Progenitor cell of endocrine pancreas (in vitro differentiated cells): ENCODE results near the gene ATF7. TPM values are rescaled to one million over a fixed set of nuclear protein-coding genes. Genes with fewer than 3 reads are reported as not detected.

ENCODE experiments used
- DNase-seq: peaks from one replicate; pipeline ENCODE4 v3.0.0; 2021; ENCODE audit warnings: low spot score; ENCODE audit not compliant: unreplicated experiment
- H3K27ac Mint-ChIP-seq: 2 replicates; pipeline ENCODE4 v1.8.0; 2021; ENCODE audit warnings: mild to moderate bottlenecking, moderate library complexity, mixed read lengths
- H3K27me3 Mint-ChIP-seq: 2 replicates; pipeline ENCODE4 v1.8.0; 2021; ENCODE audit warnings: mixed read lengths
- H3K36me3 Mint-ChIP-seq: 2 replicates; pipeline ENCODE4 v1.8.0; 2022; ENCODE audit warnings: mixed read lengths; ENCODE audit not compliant: insufficient read depth
- H3K4me1 Mint-ChIP-seq: 2 replicates; pipeline ENCODE4 v1.8.0; 2021; ENCODE audit warnings: low read depth, mixed read lengths
- H3K4me3 Mint-ChIP-seq: 2 replicates; pipeline ENCODE4 v1.8.0; 2021; ENCODE audit warnings: low read depth, mild to moderate bottlenecking, moderate library complexity, mixed read lengths
- H3K9me3 Mint-ChIP-seq: 2 replicates; pipeline ENCODE4 v1.8.0; 2021; ENCODE audit warnings: low read depth, mixed read lengths
- total RNA-seq: library from RNA; stranded (reverse); gene quantifications from 2 replicates; pipeline ENCODE4 v1.2.1, GENCODE V29; 2021
- TF ChIP-seq, protein P1 (sequence below): fragments of 200-600 bp; sonication (generic); IDR thresholded peaks from one replicate; pipeline ENCODE4 v1.5.0; 2021; ENCODE audit warnings: antibody characterized with exemption, mild to moderate bottlenecking; ENCODE audit not compliant: unreplicated experiment

ATF7 gene
- total RNA-seq, 1 donor from 2014 or later = 51.7 TPM

DNA sequence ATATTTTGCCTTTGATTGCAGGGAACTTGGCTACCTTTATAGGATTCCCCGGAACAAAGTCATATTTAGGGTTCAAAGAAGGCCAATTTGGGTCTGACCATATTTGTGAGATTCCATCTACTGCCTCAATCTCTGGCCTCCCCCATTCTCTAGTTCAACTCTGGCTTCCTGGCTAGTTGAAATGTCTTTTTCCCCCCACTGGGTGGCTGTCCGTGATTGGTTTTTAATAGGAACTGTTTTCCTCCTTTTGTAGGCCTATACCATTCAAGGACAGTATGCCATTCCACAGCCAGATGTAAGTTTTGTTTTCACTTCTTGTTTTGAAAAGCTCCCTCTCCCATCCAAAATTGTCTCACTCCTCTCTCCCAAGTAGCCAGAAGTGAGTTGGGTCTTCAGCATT is 160.5 kb downstream of the ATF7 start:
- peaks cover 2% of the 10 kb centered on the region for H3K4me1 Mint-ChIP-seq

GRCh38 chr12:53464685-53465418 is 161.3 kb downstream of the ATF7 start:
- no peak for DNase-seq
- peaks cover 47% of the 10 kb centered on the region for H3K36me3 Mint-ChIP-seq
- H3K9me3 Mint-ChIP-seq = no peaks in the 10 kb centered on the region
- TF ChIP-seq, protein P1, sequence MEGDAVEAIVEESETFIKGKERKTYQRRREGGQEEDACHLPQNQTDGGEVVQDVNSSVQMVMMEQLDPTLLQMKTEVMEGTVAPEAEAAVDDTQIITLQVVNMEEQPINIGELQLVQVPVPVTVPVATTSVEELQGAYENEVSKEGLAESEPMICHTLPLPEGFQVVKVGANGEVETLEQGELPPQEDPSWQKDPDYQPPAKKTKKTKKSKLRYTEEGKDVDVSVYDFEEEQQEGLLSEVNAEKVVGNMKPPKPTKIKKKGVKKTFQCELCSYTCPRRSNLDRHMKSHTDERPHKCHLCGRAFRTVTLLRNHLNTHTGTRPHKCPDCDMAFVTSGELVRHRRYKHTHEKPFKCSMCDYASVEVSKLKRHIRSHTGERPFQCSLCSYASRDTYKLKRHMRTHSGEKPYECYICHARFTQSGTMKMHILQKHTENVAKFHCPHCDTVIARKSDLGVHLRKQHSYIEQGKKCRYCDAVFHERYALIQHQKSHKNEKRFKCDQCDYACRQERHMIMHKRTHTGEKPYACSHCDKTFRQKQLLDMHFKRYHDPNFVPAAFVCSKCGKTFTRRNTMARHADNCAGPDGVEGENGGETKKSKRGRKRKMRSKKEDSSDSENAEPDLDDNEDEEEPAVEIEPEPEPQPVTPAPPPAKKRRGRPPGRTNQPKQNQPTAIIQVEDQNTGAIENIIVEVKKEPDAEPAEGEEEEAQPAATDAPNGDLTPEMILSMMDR = no peak
- H3K27ac Mint-ChIP-seq = peak overlapping the region; percentile 84
- H3K27me3 Mint-ChIP-seq = no peaks in the 10 kb centered on the region
- H3K4me1 Mint-ChIP-seq = peaks cover 2% of the 10 kb centered on the region
- H3K4me3 Mint-ChIP-seq = no peak overlapping the region

More for the DNA sequence above, 160.5 kb downstream of the ATF7 start:
- Mint-ChIP-seq H3K27ac (peak overlapping the region; percentile 84), H3K36me3 (peaks cover 46% of the 10 kb centered on the region), H3K9me3 (no peaks in the 10 kb centered on the region), H3K27me3 (no peaks in the 10 kb centered on the region), H3K4me3 (no peak overlapping the region)
- TF ChIP-seq, protein P1 = no peak
- DNase-seq = no peak

- H3K36me3 Mint-ChIP-seq = peaks cover 52% of the 10 kb centered on the region
- peaks cover 4% of the 10 kb centered on the region for H3K4me1 Mint-ChIP-seq
- no peaks in the 10 kb centered on the region for H3K9me3 Mint-ChIP-seq
- TF ChIP-seq, protein P1 = no peak
- H3K4me3 Mint-ChIP-seq = no peak overlapping the region
- no peak overlapping the region for H3K27ac Mint-ChIP-seq
- DNase-seq = no peak
- no peaks in the 10 kb centered on the region for H3K27me3 Mint-ChIP-seq
Observed at GRCh38 chr12:53463802-53464560, 162.2 kb downstream of the ATF7 start.

- H3K36me3 Mint-ChIP-seq = peaks cover 48% of the 10 kb centered on the region
- DNase-seq = no peak
- peak overlapping the region; percentile 84 for H3K27ac Mint-ChIP-seq
- H3K4me3 Mint-ChIP-seq = no peak overlapping the region
- no peaks in the 10 kb centered on the region for H3K27me3 Mint-ChIP-seq
- H3K4me1 Mint-ChIP-seq = peaks cover 4% of the 10 kb centered on the region
- no peaks in the 10 kb centered on the region for H3K9me3 Mint-ChIP-seq
- TF ChIP-seq, protein P1 = no peak
Observed at GRCh38 chr12:53462935-53463334, 163.2 kb downstream of the ATF7 start.

DNA sequence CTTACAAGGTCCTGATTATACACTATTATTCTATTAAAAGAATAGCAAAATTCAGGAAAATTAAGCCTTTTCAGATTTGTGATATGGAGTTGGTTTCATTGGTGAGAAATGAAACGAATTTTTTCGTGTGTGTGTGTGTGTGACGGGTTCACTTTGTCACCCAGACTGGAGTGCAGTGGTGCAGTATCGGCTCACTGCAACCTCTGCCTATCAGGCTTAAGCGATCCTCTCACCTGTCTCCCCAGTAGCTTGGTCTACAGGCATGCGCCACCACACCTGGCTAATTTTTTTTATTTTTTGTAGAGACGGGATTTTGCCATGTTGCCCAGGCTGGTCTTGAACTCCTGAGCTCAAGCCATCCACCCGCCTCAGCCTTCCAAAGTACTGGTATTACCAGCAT is 164.6 kb downstream of the ATF7 start:
- H3K4me1 Mint-ChIP-seq = peaks cover 8% of the 10 kb centered on the region
- TF ChIP-seq, protein P1 = no peak
- H3K4me3 Mint-ChIP-seq = no peak overlapping the region
- H3K36me3 Mint-ChIP-seq = peaks cover 43% of the 10 kb centered on the region
- no peaks in the 10 kb centered on the region for H3K27me3 Mint-ChIP-seq
- H3K9me3 Mint-ChIP-seq = no peaks in the 10 kb centered on the region
- no peak for DNase-seq
- H3K27ac Mint-ChIP-seq = no peak overlapping the region
